OCI-LY1 (cell line): ENCODE results near the gene ZNF318.

ENCODE experiments used
- EZH2 ChIP-seq: fragments of 200-600 bp; sonication (generic), shearing (Covaris generic); IDR thresholded peaks from 2 replicates; pipeline ENCODE4 v1.8.0; 2017; ENCODE audit warnings: borderline replicate concordance, mixed run types, mild to moderate bottlenecking, antibody characterized with exemption, low read length, moderate library complexity, mixed read lengths
- TF ChIP-seq, protein P1 (sequence below): fragments of 200-600 bp; sonication (generic), shearing (Covaris generic); IDR thresholded peaks from 2 replicates; pipeline ENCODE4 v1.5.1; 2017; ENCODE audit warnings: mild to moderate bottlenecking, antibody characterized with exemption, low read length, moderate library complexity, mixed read lengths

- TF ChIP-seq, protein P1, sequence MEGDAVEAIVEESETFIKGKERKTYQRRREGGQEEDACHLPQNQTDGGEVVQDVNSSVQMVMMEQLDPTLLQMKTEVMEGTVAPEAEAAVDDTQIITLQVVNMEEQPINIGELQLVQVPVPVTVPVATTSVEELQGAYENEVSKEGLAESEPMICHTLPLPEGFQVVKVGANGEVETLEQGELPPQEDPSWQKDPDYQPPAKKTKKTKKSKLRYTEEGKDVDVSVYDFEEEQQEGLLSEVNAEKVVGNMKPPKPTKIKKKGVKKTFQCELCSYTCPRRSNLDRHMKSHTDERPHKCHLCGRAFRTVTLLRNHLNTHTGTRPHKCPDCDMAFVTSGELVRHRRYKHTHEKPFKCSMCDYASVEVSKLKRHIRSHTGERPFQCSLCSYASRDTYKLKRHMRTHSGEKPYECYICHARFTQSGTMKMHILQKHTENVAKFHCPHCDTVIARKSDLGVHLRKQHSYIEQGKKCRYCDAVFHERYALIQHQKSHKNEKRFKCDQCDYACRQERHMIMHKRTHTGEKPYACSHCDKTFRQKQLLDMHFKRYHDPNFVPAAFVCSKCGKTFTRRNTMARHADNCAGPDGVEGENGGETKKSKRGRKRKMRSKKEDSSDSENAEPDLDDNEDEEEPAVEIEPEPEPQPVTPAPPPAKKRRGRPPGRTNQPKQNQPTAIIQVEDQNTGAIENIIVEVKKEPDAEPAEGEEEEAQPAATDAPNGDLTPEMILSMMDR, result no peak
- no peak for TF ChIP-seq EZH2
These were observed 34.0 kb downstream of the ZNF318 start for GRCh38 chr6:43335469-43335868.
